Gastroesophageal sphincter (tissue), 4 donors: ENCODE data around the gene CFAP210. TPM values are rescaled to one million over a fixed set of nuclear protein-coding genes. Genes with fewer than 3 reads are reported as not detected.

Experiments used
- ATAC-seq: fragments of 150-250 bp; one replicate; pipeline ENCODE4 v1.9.1; 2016; ENCODE audit warnings: mild to moderate bottlenecking, moderate library complexity
- H3K27ac ChIP-seq, 4 donors: fragments of 200-600 bp; sonication (generic) in 3 of 4; 1 replicate in 3 of 4; 2 replicates in 1 of 4; pipeline ENCODE4 v1.5.1; 2016 to 2019
- H3K27me3 ChIP-seq: fragments of 200-600 bp; sonication (generic); one replicate; pipeline ENCODE4 v1.5.1; 2019
- H3K36me3 ChIP-seq, 2 donors: fragments of 200-600 bp; sonication (generic); one replicate each; pipeline ENCODE4 v1.5.1; 2019; ENCODE audit warnings: control low read depth in 1 of 2
- H3K4me1 ChIP-seq, 3 donors: fragments of 200-600 bp; sonication (generic); 1 replicate in 2 of 3; 2 replicates in 1 of 3; pipeline ENCODE4 v1.5.1; 2016 to 2019; ENCODE audit warnings: control low read depth in 2 of 3
- H3K4me3 ChIP-seq, 2 donors: fragments of 200-600 bp; sonication (generic); one replicate each; pipeline ENCODE4 v1.5.1; 2019; ENCODE audit warnings: mild to moderate bottlenecking in 1 of 2, moderate library complexity in 1 of 2
- H3K9me3 ChIP-seq, 3 donors: fragments of 200-600 bp; sonication (generic); one replicate each; pipeline ENCODE4 v1.5.1; 2017 to 2019; ENCODE audit warnings: control low read depth in 2 of 3
- CTCF ChIP-seq, 4 experiments: fragments of 200-600 bp in 2 of 4; fragments of 450-650 bp in 2 of 4; sonication (generic) in 1 of 4; IDR thresholded peaks; one replicate each; pipeline ENCODE4 v1.5.1; 2017 to 2019; ENCODE audit warnings: antibody characterized with exemption in 4 of 4, mild to moderate bottlenecking in 2 of 4, moderate library complexity in 2 of 4
- EP300 ChIP-seq: sonication (generic); formaldehyde crosslinking; IDR thresholded peaks from one replicate; pipeline ENCODE4 v1.6.1; 2017; ENCODE audit warnings: antibody characterized with exemption, mild to moderate bottlenecking
- POLR2A ChIP-seq, 2 donors: fragments of 450-650 bp; IDR thresholded peaks; one replicate each; pipeline ENCODE4 v1.6.1; 2017; ENCODE audit warnings: antibody characterized with exemption in 2 of 2, mild to moderate bottlenecking in 2 of 2, moderate library complexity in 1 of 2
- POLR2AphosphoS5 ChIP-seq: sonication (generic); formaldehyde crosslinking; IDR thresholded peaks from one replicate; pipeline ENCODE4 v1.6.1; 2017; ENCODE audit warnings: antibody characterized with exemption
- WGBS, 2 donors: methylation state at CpG; one replicate each; pipeline ENCODE4 v1.1.5; 2018; ENCODE audit warnings: low coverage in 1 of 2; 5-methylcytosine and 5-hydroxymethylcytosine counted together
- total RNA-seq, 4 donors: library from RNA; depleted of rRNA; stranded (reverse); fragments of >200 nt; gene quantifications; one replicate each; pipeline ENCODE4 v1.1.0, GENCODE V29; 2016

Gene CFAP210
- total RNA-seq, 4 donors from 2014 or later: not detected

GRCh38 chr2:169713331-169713730, 19.1 kb upstream of the CFAP210 start:
- peaks cover 0 to 31% (median 25%) of the 10 kb centered on the region in 3 donors for H3K4me1 ChIP-seq
- WGBS, 2 donors: 100% methylated on average over 1 of the region's 3 CpGs; no CpG with 5 or more reads in 1 of the 2 donors
- no peak for ATAC-seq
- no peak overlapping the region for H3K4me3 ChIP-seq
- TF ChIP-seq CTCF (IDR thresholded peaks at IDR 0.05) (no peak), POLR2AphosphoS5 (no peak), POLR2A (IDR thresholded peaks at IDR 0.05) (no peak), EP300 (no peak)
- no peaks in the 10 kb centered on the region for H3K9me3 ChIP-seq
- no peak overlapping the region for H3K27ac ChIP-seq
- no peaks in the 10 kb centered on the region for H3K36me3 ChIP-seq
- H3K27me3 ChIP-seq: no peaks in the 10 kb centered on the region

- TF ChIP-seq POLR2A (IDR thresholded peaks at IDR 0.05) (no peak), CTCF (IDR thresholded peaks at IDR 0.05) (no peak), POLR2AphosphoS5 (no peak), EP300 (no peak)
- H3K4me3 ChIP-seq: no peak overlapping the region
- 75% methylated on average over 2 of the region's 9 CpGs; no CpG with 5 or more reads in 1 of the 2 donors for WGBS, 2 donors
- no peaks in the 10 kb centered on the region for H3K9me3 ChIP-seq
- H3K36me3 ChIP-seq: no peaks in the 10 kb centered on the region
- H3K27me3 ChIP-seq: no peaks in the 10 kb centered on the region
- no peak overlapping the region for H3K27ac ChIP-seq
- no peak for ATAC-seq
- peaks cover 0 to 31% (median 25%) of the 10 kb centered on the region in 3 donors for H3K4me1 ChIP-seq
These were observed 18.6 kb upstream of the CFAP210 start for GRCh38 chr2:169712791-169713227.

DNA sequence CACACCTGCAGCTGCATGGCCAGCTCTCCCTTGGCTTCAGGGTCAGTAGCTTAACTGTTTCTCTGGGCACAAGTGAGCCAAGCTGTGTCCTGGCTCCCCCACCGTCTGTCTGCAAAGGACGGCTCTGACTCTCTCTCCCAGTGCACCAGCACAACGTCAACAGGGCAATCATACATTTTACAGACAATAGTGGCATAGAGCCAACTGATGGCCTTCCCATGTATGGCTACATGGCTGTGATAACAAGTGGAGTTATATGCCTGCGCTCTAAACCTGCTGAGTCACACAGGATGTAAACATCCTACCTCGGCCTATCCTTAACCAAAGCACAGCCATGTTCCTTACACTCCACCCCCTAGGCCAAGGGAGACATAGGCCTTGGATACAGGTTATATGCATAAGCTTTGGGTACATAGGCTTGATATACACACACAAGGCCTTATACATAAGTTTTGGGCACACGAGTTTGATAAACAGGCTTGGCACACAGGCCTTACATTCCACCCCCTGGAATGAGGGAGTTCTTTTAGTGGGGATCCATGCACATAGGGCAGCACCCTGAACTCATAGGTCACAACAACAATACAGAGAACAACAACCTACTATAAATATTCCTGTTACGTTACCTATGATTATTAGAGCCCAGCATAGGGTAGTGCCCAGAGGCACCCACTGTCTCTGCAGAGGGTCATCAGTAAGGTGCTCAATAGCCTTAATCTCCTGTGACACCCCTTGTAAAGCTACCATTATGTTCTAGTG, 17.7 kb upstream of the CFAP210 start:
- Histone ChIP-seq H3K36me3 (no peaks in the 10 kb centered on the region), H3K4me1 (peaks cover 0 to 25% (median 22%) of the 10 kb centered on the region in 3 donors), H3K27ac (no peak overlapping the region), H3K4me3 (no peak overlapping the region), H3K27me3 (no peaks in the 10 kb centered on the region), H3K9me3 (no peaks in the 10 kb centered on the region)
- WGBS, 2 donors: 60 to 61% methylated on average over 1 to 3 of the region's 7 CpGs
- TF ChIP-seq POLR2A (IDR thresholded peaks at IDR 0.05) (no peak), POLR2AphosphoS5 (no peak), EP300 (no peak), CTCF (IDR thresholded peaks at IDR 0.05) (no peak)
- ATAC-seq: no peak

GRCh38 chr2:169709981-169710380, 15.8 kb upstream of the CFAP210 start:
- WGBS, 2 donors: no CpG with 5 or more reads among the region's 1 CpG
- TF ChIP-seq CTCF (IDR thresholded peaks at IDR 0.05) (no peak), POLR2AphosphoS5 (no peak), POLR2A (IDR thresholded peaks at IDR 0.05) (no peak), EP300 (no peak)

GRCh38 chr2:169709331-169709730, 15.1 kb upstream of the CFAP210 start:
- no peaks in the 10 kb centered on the region for H3K9me3 ChIP-seq
- WGBS, 2 donors: 86% methylated on average over 1 of the region's 1 CpG; no CpG with 5 or more reads in 1 of the 2 donors
- no peak overlapping the region for H3K4me3 ChIP-seq
- H3K27ac ChIP-seq: no peak overlapping the region
- H3K4me1 ChIP-seq: peaks cover 0 to 3% (median 0%) of the 10 kb centered on the region in 3 donors
- no peak for ATAC-seq
- H3K27me3 ChIP-seq: no peaks in the 10 kb centered on the region
- H3K36me3 ChIP-seq: no peaks in the 10 kb centered on the region
- no peak for TF ChIP-seq EP300
- no peak for TF ChIP-seq CTCF (IDR thresholded peaks at IDR 0.05)
- no peak for TF ChIP-seq POLR2AphosphoS5
- no peak for TF ChIP-seq POLR2A (IDR thresholded peaks at IDR 0.05)

More at GRCh38 chr2:169709981-169710380, 15.8 kb upstream of the CFAP210 start:
- no peak for ATAC-seq
- Histone ChIP-seq H3K4me3 (no peak overlapping the region), H3K27ac (no peak overlapping the region), H3K4me1 (peaks cover 0 to 6% (median 4%) of the 10 kb centered on the region in 3 donors), H3K27me3 (no peaks in the 10 kb centered on the region), H3K36me3 (no peaks in the 10 kb centered on the region), H3K9me3 (no peaks in the 10 kb centered on the region)
